K562 (cell line): Measurements from ENCODE around the gene NSF.

Source experiments
- CBX3 ChIP-seq, 2 experiments: IDR thresholded peaks; 1 replicate in 1 of 2; 2 replicates in 1 of 2; pipeline ENCODE4 v1.6.1; 2012; ENCODE audit warnings: inconsistent platforms in 2 of 2, low read length in 2 of 2, borderline replicate concordance in 1 of 2, control low read depth in 1 of 2
- CTCF ChIP-seq, 3 experiments: IDR thresholded peaks in 2 of 3; conservative IDR thresholded peaks in 1 of 3; 2 replicates each; pipeline ENCODE4 v1.5.1; 2011 to 2012; ENCODE audit warnings: low read length in 3 of 3, mild to moderate bottlenecking in 3 of 3, control low read depth in 2 of 3, improper control_type of control experiment in 1 of 3, inconsistent platforms in 1 of 3, low read depth in 1 of 3, mixed read lengths in 1 of 3, moderate library complexity in 1 of 3; ENCODE audit not compliant: insufficient read depth in 2 of 3
- FUS ChIP-seq: fragments of 200-400 bp; formaldehyde crosslinking; optimal IDR thresholded peaks from 2 replicates; pipeline ENCODE3; 2017; ENCODE audit warnings: low read depth, low read length
- POLR2AphosphoS2 ChIP-seq: IDR thresholded peaks from 2 replicates; pipeline ENCODE4 v1.6.1; 2012; ENCODE audit warnings: low read length, improper control_type of control experiment
- PRPF4 ChIP-seq: fragments of 200-400 bp; formaldehyde crosslinking; IDR thresholded peaks from one replicate; pipeline ENCODE4 v1.6.1; 2017; ENCODE audit warnings: low read length, low read depth, mild to moderate bottlenecking; ENCODE audit not compliant: insufficient read depth, poor library complexity, severe bottlenecking
- RBM22 ChIP-seq: fragments of 200-400 bp; formaldehyde crosslinking; IDR thresholded peaks from 2 replicates; pipeline ENCODE4 v1.6.1; 2018; ENCODE audit warnings: low read length, low read depth; ENCODE audit not compliant: poor library complexity, severe bottlenecking
- STAT5B ChIP-seq: fragments of 250-450 bp; sonication (Bioruptor Pico); IDR thresholded peaks from 2 replicates; pipeline ENCODE4 v1.8.0; 2021; ENCODE audit warnings: mild to moderate bottlenecking, inconsistent platforms
- TCF7 ChIP-seq: sonication (generic); IDR thresholded peaks from 2 replicates; pipeline ENCODE4 v1.6.1; 2016; ENCODE audit warnings: antibody characterized with exemption, borderline replicate concordance
- ZFP30 ChIP-seq: fragments of 250-450 bp; sonication (Bioruptor Pico); IDR thresholded peaks from 2 replicates; pipeline ENCODE4 v1.8.0; 2022; ENCODE audit warnings: moderate library complexity, mild to moderate bottlenecking, inconsistent platforms, borderline replicate concordance
- ZNF384 ChIP-seq: IDR thresholded peaks from 2 replicates; pipeline ENCODE4 v1.6.1; 2012; ENCODE audit warnings: low read depth, low read length, improper control_type of control experiment
- ZSCAN32 ChIP-seq: fragments of 450-650 bp; formaldehyde crosslinking; IDR thresholded peaks from 2 replicates; pipeline ENCODE4 v1.4.0; 2020; ENCODE audit warnings: mild to moderate bottlenecking, moderate library complexity
- TF ChIP-seq, protein P1 (sequence below): sonication (generic); formaldehyde crosslinking; IDR thresholded peaks from 2 replicates; pipeline ENCODE4 v1.8.1; 2022; ENCODE audit warnings: missing genetic modification reagents

DNA sequence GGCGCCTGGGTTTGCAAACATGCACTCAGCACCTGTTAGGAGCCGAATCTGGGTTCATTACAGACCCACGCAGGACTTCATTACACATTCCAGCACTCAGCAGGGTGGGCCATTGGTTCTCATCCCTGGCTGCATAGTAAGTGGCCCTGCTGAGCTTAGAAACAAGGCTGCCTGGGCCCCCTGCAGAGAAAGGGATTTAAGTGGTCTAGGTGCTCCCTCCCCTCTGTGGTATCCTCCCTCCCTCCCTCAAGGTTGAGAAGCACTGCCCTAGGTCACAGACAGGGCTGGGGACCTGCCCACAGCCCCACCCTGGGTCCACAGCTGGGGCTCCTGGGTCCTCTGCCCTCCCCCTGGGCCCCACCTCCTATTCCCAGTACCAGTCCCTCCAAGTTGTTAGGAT is 199.7 kb downstream of the NSF start:
- TF ChIP-seq, protein P1, sequence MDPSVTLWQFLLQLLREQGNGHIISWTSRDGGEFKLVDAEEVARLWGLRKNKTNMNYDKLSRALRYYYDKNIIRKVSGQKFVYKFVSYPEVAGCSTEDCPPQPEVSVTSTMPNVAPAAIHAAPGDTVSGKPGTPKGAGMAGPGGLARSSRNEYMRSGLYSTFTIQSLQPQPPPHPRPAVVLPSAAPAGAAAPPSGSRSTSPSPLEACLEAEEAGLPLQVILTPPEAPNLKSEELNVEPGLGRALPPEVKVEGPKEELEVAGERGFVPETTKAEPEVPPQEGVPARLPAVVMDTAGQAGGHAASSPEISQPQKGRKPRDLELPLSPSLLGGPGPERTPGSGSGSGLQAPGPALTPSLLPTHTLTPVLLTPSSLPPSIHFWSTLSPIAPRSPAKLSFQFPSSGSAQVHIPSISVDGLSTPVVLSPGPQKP (CRISPR knock-in tag), result no peak
- TF ChIP-seq FUS (no peak), STAT5B (no peak), PRPF4 (no peak), CTCF (IDR thresholded peaks at IDR 0.05 in 2 of 3, conservative IDR thresholded peaks at IDR 0.05 in 1 of 3; ENCODE audit: insufficient read depth in 2 of 3, low read depth in 1 of 3, low read length in 3 of 3) (no peak), ZSCAN32 (CRISPR knock-in tag) (no peak), ZFP30 (CRISPR knock-in tag) (no peak), POLR2AphosphoS2 (no peak), ZNF384 (no peak), TCF7 (no peak), CBX3 (IDR thresholded peaks at IDR 0.05; ENCODE audit: borderline replicate concordance in 1 of 2, low read length in 2 of 2) (no peak), RBM22 (no peak)
